RPMI7951 (cell line): Measurements from ENCODE around the gene DNMBP. TPM values are rescaled to one million over a fixed set of nuclear protein-coding genes. Genes with fewer than 3 reads are reported as not detected.

Experiments
- DNase-seq: peaks from one replicate; pipeline ENCODE4 v3.0.0-alpha.2; 2012; ENCODE audit warnings: low read depth
- total RNA-seq: library from RNA; depleted of rRNA; stranded (reverse); fragments of >200 nt; shearing (Covaris generic); gene quantifications from 2 replicates; pipeline ENCODE4 v1.2.3, GENCODE V29; 2014; rRNA removed

The DNMBP gene
- total RNA-seq = 5.9 and 7.2 TPM in 2 replicates

GRCh38 chr10:100009793-100010676 lies at the start of gene DNMBP:
Gene DNMBP, minus strand, starts transcription at chr10:100009947. Its CDS starts 37,823 bp downstream, at chr10:99972124.
- DNase-seq = peak; percentile 83

GRCh38 chr10:100057948-100058347 lies 48.2 kb upstream of the DNMBP start:
- no peak for DNase-seq

GRCh38 chr10:100053686-100054460 lies 44.1 kb upstream of the DNMBP start:
- DNase-seq = no peak

- peak; percentile 77 for DNase-seq
Observed at GRCh38 chr10:100046021-100046486, 36.3 kb upstream of the DNMBP start.

- no peak for DNase-seq
Observed at GRCh38 chr10:100045592-100045991, 35.8 kb upstream of the DNMBP start.

GRCh38 chr10:100043796-100044195 lies 34.0 kb upstream of the DNMBP start:
- peak; percentile 93 for DNase-seq

GRCh38 chr10:100043344-100043743 lies 33.6 kb upstream of the DNMBP start:
- peak; percentile 56 for DNase-seq

- DNase-seq = no peak
Observed at GRCh38 chr10:100041306-100042002, 31.7 kb upstream of the DNMBP start.

GRCh38 chr10:100038561-100039071 lies 28.9 kb upstream of the DNMBP start:
- DNase-seq = no peak

- DNase-seq = peak; percentile 5
Observed at GRCh38 chr10:100037758-100038315, 28.1 kb upstream of the DNMBP start.

GRCh38 chr10:100036850-100037249 lies 27.1 kb upstream of the DNMBP start:
- DNase-seq = no peak

GRCh38 chr10:100033766-100034418 lies 24.1 kb upstream of the DNMBP start:
- no peak for DNase-seq

GRCh38 chr10:100027416-100027815 lies 17.7 kb upstream of the DNMBP start:
- DNase-seq = no peak

- no peak for DNase-seq
Observed at GRCh38 chr10:100025576-100025975, 15.8 kb upstream of the DNMBP start.

- DNase-seq = no peak
Observed at GRCh38 chr10:100024748-100025147, 15.0 kb upstream of the DNMBP start.

- peak; percentile 55 for DNase-seq
Observed at GRCh38 chr10:100022403-100022802, 12.7 kb upstream of the DNMBP start.

GRCh38 chr10:100021322-100021721 lies 11.6 kb upstream of the DNMBP start:
- peak; percentile 37 for DNase-seq

GRCh38 chr10:100020886-100021253 lies 11.1 kb upstream of the DNMBP start:
- DNase-seq = no peak

GRCh38 chr10:100020142-100020885 lies 10.6 kb upstream of the DNMBP start:
- DNase-seq = no peak

GRCh38 chr10:100019787-100020141 lies 10.0 kb upstream of the DNMBP start:
- no peak for DNase-seq
